Inflammatory macrophage treated with lipopolysaccharide for 1 hour (primary cell): ENCODE data around the gene FNTB.
"Not testable (repeated sequence)": the region's sequence is repeated elsewhere in the genome, so short reads cannot be mapped to it uniquely, and the experiment has no call there.

ENCODE experiments used
- DNase-seq, 2 donors: peaks; one replicate each; pipeline ENCODE4 v3.0.0-alpha.2; 2020 to 2022

The FNTB gene

GRCh38 chr14:65019944-65020566 lies 33.4 kb downstream of the FNTB start:
- peak; percentile 67 to 77 for DNase-seq

DNA sequence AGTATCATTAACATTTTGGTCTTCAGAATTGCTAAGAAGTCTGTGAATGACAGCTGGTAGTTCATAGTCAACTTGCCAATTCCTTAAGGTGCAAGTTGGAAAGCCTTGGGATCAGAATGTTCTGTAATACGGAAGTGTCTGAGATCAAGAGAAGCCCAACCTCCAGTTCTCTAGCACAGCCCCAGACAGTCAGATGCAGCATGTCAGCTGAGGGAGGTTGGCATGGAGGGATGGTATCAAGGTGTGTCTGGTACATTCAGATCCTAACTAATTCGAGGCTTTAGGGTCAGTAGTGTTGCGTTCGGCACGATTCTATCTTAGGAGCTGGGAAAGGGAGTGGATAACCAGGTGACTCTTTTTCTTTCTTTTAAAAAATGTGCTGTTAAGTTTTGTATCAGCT lies 38.3 kb downstream of the FNTB start:
- no peak for DNase-seq

DNA sequence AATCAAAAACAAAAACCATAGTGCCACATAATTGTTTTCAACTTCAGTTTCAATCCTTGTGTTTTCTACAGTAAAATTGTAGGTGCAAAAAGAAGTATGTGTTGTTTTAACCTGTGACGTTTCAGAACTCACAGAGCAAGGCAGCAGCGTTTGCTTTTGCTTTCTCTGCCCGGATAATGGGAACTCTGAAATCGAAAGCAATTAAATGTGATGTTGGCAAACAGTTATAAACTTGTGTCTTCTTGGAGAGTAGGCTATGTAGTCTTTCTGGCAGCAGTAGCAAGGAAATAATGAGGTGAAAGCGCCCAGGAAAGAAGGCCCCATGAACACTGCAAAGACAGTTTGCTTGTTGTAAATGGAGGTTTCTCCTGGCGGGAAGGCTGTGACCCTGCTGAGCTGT lies 39.1 kb downstream of the FNTB start:
- no peak for DNase-seq

- no peak for DNase-seq
Measured at GRCh38 chr14:65026526-65026925, 39.8 kb downstream of the FNTB start.

DNA sequence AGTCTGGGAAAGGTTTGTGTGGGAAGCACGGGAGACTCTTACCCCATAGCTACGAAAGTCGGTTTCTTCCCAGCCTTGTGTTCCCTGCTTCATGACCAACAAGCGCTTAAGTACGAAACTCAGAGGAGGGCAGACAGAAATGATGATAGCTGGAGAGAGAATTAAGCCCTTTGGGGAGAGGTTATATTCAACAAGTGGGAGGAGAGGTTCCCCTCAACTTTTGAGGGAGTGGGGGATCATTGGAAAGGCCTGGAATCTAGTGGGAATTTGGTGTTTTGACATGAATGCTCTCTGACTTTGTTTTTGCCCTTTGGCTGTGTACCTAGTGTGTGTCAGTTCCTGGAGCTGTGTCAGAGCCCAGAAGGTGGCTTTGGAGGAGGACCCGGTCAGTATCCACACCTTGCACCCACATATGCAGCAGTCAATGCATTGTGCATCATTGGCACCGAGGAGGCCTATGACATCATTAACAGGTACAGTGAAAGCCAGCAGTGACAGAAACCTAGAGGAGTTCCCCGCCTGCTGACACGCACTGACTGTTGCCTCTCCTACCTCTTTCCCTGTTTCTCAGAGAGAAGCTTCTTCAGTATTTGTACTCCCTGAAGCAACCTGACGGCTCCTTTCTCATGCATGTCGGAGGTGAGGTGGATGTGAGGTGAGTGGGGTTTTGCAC lies 40.6 kb downstream of the FNTB start:
- DNase-seq = no peak

GRCh38 chr14:65028937-65029336 lies 42.2 kb downstream of the FNTB start:
- DNase-seq = no peak

DNA sequence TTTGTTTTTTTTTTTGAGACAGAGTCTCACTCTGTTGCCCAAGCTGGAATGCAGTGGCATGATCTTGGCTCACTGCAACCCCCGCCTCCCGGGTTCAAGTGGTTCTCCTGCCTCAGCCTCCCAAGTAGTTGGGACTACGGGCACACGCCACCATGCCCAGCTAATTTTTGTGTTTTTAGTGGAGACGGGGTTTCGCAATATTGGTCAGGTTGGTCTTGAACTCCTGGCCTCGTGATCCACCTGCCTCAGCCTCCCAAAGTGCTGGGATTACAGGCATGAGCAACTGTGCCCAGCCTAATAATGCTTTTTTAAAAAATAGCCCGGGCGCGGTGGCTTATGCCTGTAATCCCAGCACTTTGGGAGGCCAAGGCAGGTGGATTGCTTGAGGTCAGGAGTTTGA lies 44.6 kb downstream of the FNTB start:
- DNase-seq = not testable (repeated sequence)

DNA sequence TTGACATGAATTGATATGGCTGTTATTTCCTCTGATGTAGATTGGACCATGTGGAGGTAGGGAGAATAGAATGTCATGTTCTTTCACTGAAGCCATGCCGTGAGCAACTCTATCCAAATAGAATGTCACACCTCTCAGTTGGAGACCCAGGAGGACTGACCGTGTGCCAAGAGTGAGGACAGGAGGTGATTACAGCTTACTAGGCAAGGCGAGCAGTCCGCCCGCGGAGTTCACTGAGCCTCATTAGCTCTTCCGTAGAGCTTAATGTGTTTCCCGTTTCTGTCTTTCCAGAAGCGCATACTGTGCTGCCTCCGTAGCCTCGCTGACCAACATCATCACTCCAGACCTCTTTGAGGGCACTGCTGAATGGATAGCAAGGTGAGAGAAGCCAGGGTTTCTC lies 45.6 kb downstream of the FNTB start:
- DNase-seq = no peak

- DNase-seq = no peak
Measured at GRCh38 chr14:65033181-65033580, 46.5 kb downstream of the FNTB start.

DNA sequence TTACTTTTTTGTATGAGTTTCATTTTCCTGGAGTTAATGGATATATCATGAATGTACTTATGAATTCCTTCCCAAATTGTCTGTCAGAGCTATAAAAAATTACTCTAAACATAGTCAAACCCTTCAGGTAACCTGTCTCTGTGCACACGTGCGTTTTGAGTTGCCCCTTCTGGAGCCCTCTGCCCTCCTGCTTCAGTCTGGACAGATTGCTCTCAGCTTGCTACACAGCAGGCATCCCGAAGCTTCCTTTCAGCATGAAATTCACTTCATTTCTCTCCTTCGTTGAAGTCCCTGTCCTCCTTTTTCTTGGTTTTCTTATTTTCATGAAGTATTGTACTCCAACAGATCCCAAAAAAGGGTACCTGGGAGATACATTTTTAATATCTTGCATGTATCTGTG lies 47.3 kb downstream of the FNTB start:
- DNase-seq = no peak

GRCh38 chr14:65035049-65035448 lies 48.4 kb downstream of the FNTB start:
- DNase-seq = no peak

DNA sequence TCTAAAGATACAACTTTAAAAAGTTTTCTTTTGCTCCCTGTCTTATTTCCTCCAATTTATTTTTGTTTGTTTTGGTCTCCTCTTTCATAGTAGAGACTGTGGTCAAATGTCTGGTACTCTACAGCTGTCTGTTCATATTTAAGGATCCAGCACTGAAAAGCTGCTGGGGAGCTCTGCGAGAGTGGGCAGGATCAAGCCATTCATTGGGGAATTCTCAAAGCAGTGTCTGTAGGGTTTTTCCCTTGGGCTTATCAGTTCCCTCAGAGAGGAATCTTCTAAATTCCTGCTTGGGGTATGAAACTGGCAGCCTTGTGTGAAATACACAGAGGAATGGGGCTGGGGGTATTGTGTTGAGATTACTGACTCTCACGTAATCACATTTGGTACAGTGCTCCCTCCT lies 52.3 kb downstream of the FNTB start:
- DNase-seq = peak in 1 of 2 donors; percentile 23

DNA sequence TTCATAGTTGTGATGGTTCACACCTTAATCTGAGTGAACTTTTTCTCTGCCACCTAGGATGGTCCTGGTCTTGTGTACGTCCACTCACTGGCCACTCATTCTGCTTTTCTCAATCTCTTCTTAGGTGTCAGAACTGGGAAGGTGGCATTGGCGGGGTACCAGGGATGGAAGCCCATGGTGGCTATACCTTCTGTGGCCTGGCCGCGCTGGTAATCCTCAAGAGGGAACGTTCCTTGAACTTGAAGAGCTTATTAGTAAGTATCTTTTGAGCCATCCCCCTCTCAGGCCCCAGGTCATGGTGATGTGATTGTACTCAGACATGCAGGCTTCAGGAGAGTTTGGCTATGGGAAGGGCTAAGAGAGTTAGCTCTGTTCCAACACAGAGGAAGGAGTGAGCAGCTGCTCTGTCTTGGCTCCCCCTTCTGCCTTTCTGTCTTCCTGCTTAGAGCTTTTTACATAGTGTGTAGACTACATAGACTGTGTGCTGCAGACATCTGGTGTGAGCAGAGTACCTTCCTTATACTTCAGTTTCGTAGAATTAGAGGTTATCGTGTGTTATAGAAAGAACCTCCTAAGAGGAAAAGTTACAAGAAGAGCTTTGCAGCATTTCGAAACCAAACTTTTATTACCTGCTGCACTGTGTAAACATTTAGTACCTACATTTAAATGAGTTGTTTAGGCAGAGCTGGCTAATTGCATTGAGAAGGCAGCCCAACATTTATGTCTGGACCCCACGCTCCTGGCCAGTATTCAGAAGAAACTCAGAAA lies 54.2 kb downstream of the FNTB start:
- no peak for DNase-seq

- no peak for DNase-seq
Measured at GRCh38 chr14:65041434-65041915, 54.8 kb downstream of the FNTB start.

DNA sequence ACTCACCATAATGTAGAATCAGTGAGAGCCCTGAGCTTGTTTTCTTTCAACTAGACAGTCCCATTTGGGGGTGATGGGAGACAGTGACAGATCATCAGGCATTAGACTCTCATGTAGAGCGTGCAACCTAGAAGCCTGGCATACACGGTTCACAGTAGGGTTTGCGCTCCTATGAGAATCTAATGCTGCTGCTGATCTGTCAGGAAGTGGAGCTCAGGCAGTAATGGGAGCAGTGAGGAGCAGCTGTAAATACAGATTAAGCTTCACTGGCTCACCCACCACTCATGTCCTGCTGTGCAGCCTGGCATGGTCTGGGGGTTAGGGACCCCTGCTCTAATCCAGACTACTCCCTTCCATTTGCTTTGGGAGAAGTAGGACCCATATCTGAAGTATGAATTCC lies 55.6 kb downstream of the FNTB start:
- DNase-seq = no peak

GRCh38 chr14:65042731-65043372 lies 56.2 kb downstream of the FNTB start:
- peak; percentile 78 for DNase-seq

DNA sequence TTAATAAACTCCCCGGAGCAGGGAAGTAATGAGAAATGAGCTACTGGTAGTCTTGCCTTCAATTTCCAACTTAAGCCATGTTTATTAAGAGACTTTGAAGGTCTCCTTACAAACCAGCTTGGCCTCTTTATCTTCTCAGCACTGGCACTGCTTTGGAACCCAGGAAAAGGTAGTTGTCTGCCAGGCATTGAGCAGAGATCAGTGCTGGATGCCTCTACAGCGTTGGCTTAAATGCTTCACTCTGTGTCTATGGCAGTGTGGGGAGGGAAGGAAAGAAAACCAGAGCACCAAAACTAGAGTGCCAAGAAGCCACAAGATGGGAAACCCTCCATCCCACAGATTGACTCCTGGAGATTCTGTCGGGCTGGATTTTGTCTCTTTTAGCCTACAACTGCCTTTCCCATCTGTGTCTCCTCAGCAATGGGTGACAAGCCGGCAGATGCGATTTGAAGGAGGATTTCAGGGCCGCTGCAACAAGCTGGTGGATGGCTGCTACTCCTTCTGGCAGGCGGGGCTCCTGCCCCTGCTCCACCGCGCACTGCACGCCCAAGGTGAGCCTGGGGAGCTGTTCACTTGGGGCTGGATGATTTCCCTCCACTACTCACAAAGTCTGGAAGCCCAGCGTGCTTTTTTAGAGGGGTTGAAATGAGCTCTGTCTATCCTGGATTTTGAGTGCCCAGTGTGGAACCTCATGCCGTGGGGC lies 57.3 kb downstream of the FNTB start:
- no peak for DNase-seq

GRCh38 chr14:65044596-65044959 lies 57.9 kb downstream of the FNTB start:
- DNase-seq = peak; percentile 81 to 95

DNA sequence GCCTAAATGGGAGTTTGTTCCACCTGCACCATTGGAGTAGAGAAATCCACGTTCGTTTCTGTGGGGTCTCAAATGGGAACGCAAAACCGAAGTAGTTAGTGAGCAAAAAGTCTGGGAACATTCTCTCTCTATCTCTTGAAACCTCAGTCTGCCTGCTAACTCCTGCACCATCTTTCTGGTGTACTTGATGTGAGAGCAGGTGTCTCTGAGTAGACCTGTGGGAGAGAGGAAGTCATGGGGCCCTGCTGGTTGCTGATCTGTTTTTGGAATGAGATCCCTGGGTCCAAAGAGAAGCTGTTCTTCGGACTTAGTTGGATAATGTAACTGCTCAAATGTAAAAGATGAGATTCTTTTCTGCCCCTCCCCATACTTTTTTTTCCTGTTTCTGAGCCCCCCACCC lies 58.3 kb downstream of the FNTB start:
- no peak for DNase-seq

GRCh38 chr14:65045709-65046108 lies 59.0 kb downstream of the FNTB start:
- peak; percentile 59 to 69 for DNase-seq

GRCh38 chr14:65052832-65053231 lies 66.1 kb downstream of the FNTB start:
- DNase-seq = no peak

DNA sequence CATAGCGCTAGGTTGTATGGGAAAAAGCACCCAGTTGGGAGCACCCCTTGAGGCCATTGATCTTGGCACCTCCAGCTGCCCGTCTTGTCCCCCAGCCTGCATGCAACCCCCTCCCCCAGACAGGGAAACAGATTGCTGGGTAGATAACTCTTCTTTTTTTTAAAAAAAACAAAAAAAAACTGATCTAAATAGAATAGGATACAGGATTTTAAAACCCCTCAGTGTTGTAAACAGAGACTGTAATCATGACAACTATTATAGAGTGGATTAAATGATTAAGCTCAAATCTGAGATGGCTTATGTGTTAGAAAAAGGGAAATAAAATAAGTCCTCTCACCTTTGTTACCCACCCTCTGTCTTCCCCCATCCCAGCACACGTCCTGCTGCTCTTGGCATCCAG lies 66.8 kb downstream of the FNTB start:
- DNase-seq = no peak
